Mesenchymal stem cell (in vitro differentiated cells and primary cell): ENCODE data around the gene GLI1.

ENCODE experiments used
- DNase-seq: peaks from one replicate; pipeline ENCODE4 v3.0.0-alpha.2; 2013
- H2AFZ ChIP-seq: one replicate; pipeline ENCODE4 v1.6.1; 2013; ENCODE audit warnings: low read depth, mild to moderate bottlenecking, control low read depth, inconsistent platforms, low read length, moderate library complexity
- H2AK5ac ChIP-seq: 2 replicates; pipeline ENCODE4 v1.6.1; 2013; ENCODE audit warnings: low read length, moderate library complexity, mild to moderate bottlenecking, inconsistent platforms; ENCODE audit not compliant: severe bottlenecking
- H2BK120ac ChIP-seq: one replicate; pipeline ENCODE4 v1.6.1; 2013; ENCODE audit warnings: low read depth, mild to moderate bottlenecking, inconsistent platforms, low read length, moderate library complexity
- H2BK12ac ChIP-seq, 2 experiments: one replicate each; pipeline ENCODE4 v1.6.1; 2013; ENCODE audit warnings: inconsistent platforms in 2 of 2, low read length in 2 of 2, mild to moderate bottlenecking in 2 of 2, moderate library complexity in 2 of 2, control low read depth in 1 of 2
- H2BK15ac ChIP-seq: one replicate; pipeline ENCODE4 v1.6.1; 2013; ENCODE audit warnings: mild to moderate bottlenecking, low read depth, inconsistent platforms; ENCODE audit not compliant: poor library complexity, severe bottlenecking
- H2BK5ac ChIP-seq: 2 replicates; pipeline ENCODE4 v1.6.1; 2013; ENCODE audit warnings: low read depth, mild to moderate bottlenecking, low read length, control low read depth, inconsistent platforms; ENCODE audit not compliant: poor library complexity, severe bottlenecking
- H3K14ac ChIP-seq, 2 experiments: one replicate each; pipeline ENCODE4 v1.6.1; 2013; ENCODE audit warnings: inconsistent platforms in 2 of 2, low read length in 2 of 2, control low read depth in 1 of 2, mild to moderate bottlenecking in 1 of 2, moderate library complexity in 1 of 2
- H3K18ac ChIP-seq, 2 experiments: one replicate each; pipeline ENCODE4 v1.6.1; 2013; ENCODE audit warnings: inconsistent platforms in 2 of 2, low read length in 2 of 2, control low read depth in 1 of 2, low read depth in 1 of 2, mild to moderate bottlenecking in 1 of 2
- H3K23ac ChIP-seq, 2 experiments: one replicate each; pipeline ENCODE4 v1.6.1; 2013; ENCODE audit warnings: inconsistent platforms in 2 of 2, low read length in 2 of 2, mild to moderate bottlenecking in 2 of 2, moderate library complexity in 2 of 2, control low read depth in 1 of 2
- H3K27ac ChIP-seq: 2 replicates; pipeline ENCODE4 v1.5.1; 2013; ENCODE audit warnings: mild to moderate bottlenecking, moderate library complexity, low read length, control low read depth, inconsistent platforms; ENCODE audit not compliant: poor library complexity, severe bottlenecking
- H3K27me3 ChIP-seq, 2 experiments: 2 replicates each; pipeline versions ENCODE4 v1.6.1 to v1.7.0; 2013; ENCODE audit warnings: low read length in 2 of 2, mild to moderate bottlenecking in 2 of 2, moderate library complexity in 2 of 2, control low read depth in 1 of 2, inconsistent platforms in 1 of 2; ENCODE audit not compliant: control insufficient read depth in 1 of 2, insufficient read depth in 1 of 2
- H3K36me3 ChIP-seq, 2 experiments: 2 replicates each; pipeline versions ENCODE4 v1.6.1 to v1.7.0; 2013; ENCODE audit warnings: low read length in 2 of 2, control low read depth in 1 of 2, inconsistent platforms in 1 of 2, low read depth in 1 of 2, mild to moderate bottlenecking in 1 of 2; ENCODE audit not compliant: insufficient read depth in 2 of 2, control insufficient read depth in 1 of 2
- H3K4ac ChIP-seq, 2 experiments: one replicate each; pipeline ENCODE4 v1.6.1; 2013; ENCODE audit warnings: inconsistent platforms in 2 of 2, low read length in 2 of 2, mild to moderate bottlenecking in 2 of 2, moderate library complexity in 2 of 2, control low read depth in 1 of 2, low read depth in 1 of 2
- H3K4me1 ChIP-seq: 2 replicates; pipeline ENCODE4 v1.6.1; 2013; ENCODE audit warnings: low read depth, low read length, control low read depth; ENCODE audit not compliant: control insufficient read depth, insufficient read depth
- H3K4me2 ChIP-seq: 2 replicates; pipeline ENCODE4 v1.6.1; 2013; ENCODE audit warnings: low read length, mild to moderate bottlenecking, inconsistent platforms; ENCODE audit not compliant: poor library complexity, severe bottlenecking
- H3K4me3 ChIP-seq, 2 experiments: 2 replicates each; pipeline versions ENCODE4 v1.5.1 to v1.7.0; 2013; ENCODE audit warnings: low read length in 2 of 2, mild to moderate bottlenecking in 2 of 2, control low read depth in 1 of 2, low read depth in 1 of 2; ENCODE audit not compliant: insufficient read depth in 1 of 2
- H3K79me1 ChIP-seq: replicated peaks from 2 replicates; pipeline ENCODE4 v1.6.1; 2013; ENCODE audit warnings: mild to moderate bottlenecking, control low read depth, low read length, inconsistent platforms; ENCODE audit not compliant: poor library complexity, severe bottlenecking
- H3K9ac ChIP-seq: 2 replicates; pipeline ENCODE4 v1.7.0; 2013; ENCODE audit warnings: mild to moderate bottlenecking, low read length, moderate library complexity
- H3K9me3 ChIP-seq: 2 replicates; pipeline ENCODE4 v1.7.0; 2013; ENCODE audit warnings: mild to moderate bottlenecking, low read length; ENCODE audit not compliant: control insufficient read depth
- H4K8ac ChIP-seq: one replicate; pipeline ENCODE4 v1.6.1; 2013; ENCODE audit warnings: inconsistent platforms, mild to moderate bottlenecking, low read length, moderate library complexity
- H4K91ac ChIP-seq: one replicate; pipeline ENCODE4 v1.6.1; 2013; ENCODE audit warnings: mild to moderate bottlenecking, low read length, inconsistent platforms
- WGBS: methylation state at CpG from one replicate; pipeline ENCODE4 v1.1.7; 2013; ENCODE audit warnings: mixed read lengths; 5-methylcytosine and 5-hydroxymethylcytosine counted together

The GLI1 gene

GRCh38 chr12:57497223-57498131 is 37.9 kb downstream of the GLI1 start:
- DNase-seq = no peak
- no peaks in the 10 kb centered on the region for H3K27me3 ChIP-seq
- H3K4me1 ChIP-seq = no peaks in the 10 kb centered on the region
- H3K9ac ChIP-seq = no peak overlapping the region
- WGBS = 96% methylated on average over 12 of the region's 12 CpGs
- no peak overlapping the region for H3K18ac ChIP-seq
- H3K4me2 ChIP-seq = no peak overlapping the region
- H3K27ac ChIP-seq = no peak overlapping the region
- H3K4ac ChIP-seq = no peak overlapping the region
- no peak overlapping the region for H4K91ac ChIP-seq
- no peak overlapping the region for H3K14ac ChIP-seq
- no peak overlapping the region for H3K4me3 ChIP-seq
- H2AK5ac ChIP-seq = no peak overlapping the region
- no peak overlapping the region for H4K8ac ChIP-seq
- no peaks in the 10 kb centered on the region for H3K9me3 ChIP-seq
- H2AFZ ChIP-seq = no peak overlapping the region
- no peak overlapping the region for H2BK5ac ChIP-seq
- peaks cover 32% of the 10 kb centered on the region for H3K79me1 ChIP-seq
- H2BK12ac ChIP-seq = no peak overlapping the region
- no peak overlapping the region for H2BK15ac ChIP-seq
- peaks cover 66 to 67% of the 10 kb centered on the region in 2 experiments for H3K36me3 ChIP-seq
- no peak overlapping the region for H2BK120ac ChIP-seq
- H3K23ac ChIP-seq = no peak overlapping the region

GRCh38 chr12:57498132-57498502 is 38.5 kb downstream of the GLI1 start:
- 84% methylated on average over 9 of the region's 9 CpGs for WGBS
- H2BK120ac ChIP-seq = no peak overlapping the region
- no peaks in the 10 kb centered on the region for H3K9me3 ChIP-seq
- no peak overlapping the region for H3K23ac ChIP-seq
- H2BK5ac ChIP-seq = no peak overlapping the region
- H3K4ac ChIP-seq = no peak overlapping the region
- no peak overlapping the region for H3K14ac ChIP-seq
- H3K4me3 ChIP-seq = no peak overlapping the region
- H4K91ac ChIP-seq = no peak overlapping the region
- H3K27ac ChIP-seq = no peak overlapping the region
- no peak overlapping the region for H2AK5ac ChIP-seq
- no peak overlapping the region for H3K18ac ChIP-seq
- no peak for DNase-seq
- H2AFZ ChIP-seq = no peak overlapping the region
- H3K4me2 ChIP-seq = no peak overlapping the region
- no peaks in the 10 kb centered on the region for H3K4me1 ChIP-seq
- H2BK12ac ChIP-seq = no peak overlapping the region
- no peak overlapping the region for H3K9ac ChIP-seq
- peaks cover 29% of the 10 kb centered on the region for H3K79me1 ChIP-seq
- H4K8ac ChIP-seq = no peak overlapping the region
- no peak overlapping the region for H2BK15ac ChIP-seq
- peaks cover 65 to 68% of the 10 kb centered on the region in 2 experiments for H3K36me3 ChIP-seq
- no peaks in the 10 kb centered on the region for H3K27me3 ChIP-seq

GRCh38 chr12:57498571-57498970 is 39.0 kb downstream of the GLI1 start:
- peaks cover 67 to 72% of the 10 kb centered on the region in 2 experiments for H3K36me3 ChIP-seq
- no peak overlapping the region for H3K4me3 ChIP-seq
- H3K9ac ChIP-seq = no peak overlapping the region
- no peak for DNase-seq
- no peak overlapping the region for H2BK5ac ChIP-seq
- no peaks in the 10 kb centered on the region for H3K9me3 ChIP-seq
- H3K4me1 ChIP-seq = no peaks in the 10 kb centered on the region
- no peak overlapping the region for H4K91ac ChIP-seq
- no peak overlapping the region for H3K23ac ChIP-seq
- H3K14ac ChIP-seq = no peak overlapping the region
- H3K27ac ChIP-seq = no peak overlapping the region
- H2BK120ac ChIP-seq = no peak overlapping the region
- H2BK12ac ChIP-seq = no peak overlapping the region
- H2AK5ac ChIP-seq = no peak overlapping the region
- H3K79me1 ChIP-seq = peaks cover 29% of the 10 kb centered on the region
- no peak overlapping the region for H3K4ac ChIP-seq
- H3K4me2 ChIP-seq = no peak overlapping the region
- no peak overlapping the region for H2AFZ ChIP-seq
- H4K8ac ChIP-seq = no peak overlapping the region
- no peak overlapping the region for H3K18ac ChIP-seq
- H2BK15ac ChIP-seq = no peak overlapping the region
- H3K27me3 ChIP-seq = no peaks in the 10 kb centered on the region
- WGBS = 90% methylated on average over 2 of the region's 4 CpGs

- DNase-seq = no peak
- no peak overlapping the region for H3K9ac ChIP-seq
- H4K8ac ChIP-seq = no peak overlapping the region
- H2BK5ac ChIP-seq = no peak overlapping the region
- no peak overlapping the region for H3K27ac ChIP-seq
- no peak overlapping the region for H3K4me2 ChIP-seq
- H3K4ac ChIP-seq = no peak overlapping the region
- WGBS = 96% methylated on average over 11 of the region's 11 CpGs
- peaks cover 33% of the 10 kb centered on the region for H3K79me1 ChIP-seq
- no peaks in the 10 kb centered on the region for H3K27me3 ChIP-seq
- H3K4me3 ChIP-seq = no peak overlapping the region
- H3K4me1 ChIP-seq = no peaks in the 10 kb centered on the region
- no peak overlapping the region for H2BK120ac ChIP-seq
- no peaks in the 10 kb centered on the region for H3K9me3 ChIP-seq
- H4K91ac ChIP-seq = no peak overlapping the region
- no peak overlapping the region for H3K18ac ChIP-seq
- H3K36me3 ChIP-seq = peaks cover 80 to 83% of the 10 kb centered on the region in 2 experiments
- H2BK15ac ChIP-seq = no peak overlapping the region
- H3K23ac ChIP-seq = no peak overlapping the region
- H2BK12ac ChIP-seq = no peak overlapping the region
- no peak overlapping the region for H3K14ac ChIP-seq
- no peak overlapping the region for H2AK5ac ChIP-seq
- H2AFZ ChIP-seq = no peak overlapping the region
Measured at GRCh38 chr12:57500213-57500612, 40.6 kb downstream of the GLI1 start.
